HS-27A (cell line): Measurements from ENCODE around the gene CXCL9.
"Not testable (repeated sequence)": the region's sequence is repeated elsewhere in the genome, so short reads cannot be mapped to it uniquely, and the experiment has no call there.

Experiments used
- DNase-seq: peaks from one replicate; pipeline ENCODE4 v3.0.0-alpha.2; 2012; ENCODE audit warnings: low read depth, missing footprints

CXCL9 gene

DNA sequence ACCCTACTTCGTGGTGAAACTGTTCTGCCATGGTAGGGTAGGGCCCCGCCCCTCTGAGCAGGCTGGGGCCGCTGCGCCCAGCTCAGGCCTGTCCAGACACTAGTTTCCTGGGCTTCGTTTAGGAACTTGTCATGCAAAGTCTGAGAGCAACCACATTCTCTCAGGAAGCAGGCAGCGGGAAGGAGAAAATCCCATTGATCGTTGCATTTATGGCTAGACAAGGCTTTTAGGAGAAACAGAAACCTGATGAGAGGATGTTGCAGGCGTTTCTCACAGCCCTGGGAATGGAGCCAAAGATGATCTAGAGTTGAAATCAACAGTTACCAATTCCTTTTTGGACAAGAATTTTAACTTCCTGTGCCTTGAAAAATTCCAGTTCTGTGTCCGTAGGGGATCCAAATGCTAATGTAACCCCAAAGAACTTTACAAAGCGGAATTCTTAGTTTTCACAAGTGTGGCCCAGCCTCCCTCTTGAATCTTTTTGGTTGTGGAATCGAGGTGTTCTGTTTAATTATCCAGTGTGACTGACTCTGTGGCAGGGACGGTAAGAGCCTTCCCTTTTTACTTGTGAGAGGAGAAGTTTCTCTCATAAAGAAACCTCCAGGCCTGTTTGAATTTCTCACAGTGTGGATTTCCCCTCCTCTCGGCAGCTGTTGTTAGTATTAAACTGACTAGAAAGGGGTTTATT lies 4.5 kb upstream of the CXCL9 start:
- DNase-seq, result no peak

GRCh38 chr4:76011018-76011670 lies 3.8 kb upstream of the CXCL9 start:
- DNase-seq, result no peak

- no peak for DNase-seq
Measured at GRCh38 chr4:76010576-76010975, 3.3 kb upstream of the CXCL9 start.

- DNase-seq, result no peak
Measured at GRCh38 chr4:76009311-76009710, 2.0 kb upstream of the CXCL9 start.

- no peak for DNase-seq
Measured at GRCh38 chr4:76003620-76004019, 3.7 kb downstream of the CXCL9 start.

DNA sequence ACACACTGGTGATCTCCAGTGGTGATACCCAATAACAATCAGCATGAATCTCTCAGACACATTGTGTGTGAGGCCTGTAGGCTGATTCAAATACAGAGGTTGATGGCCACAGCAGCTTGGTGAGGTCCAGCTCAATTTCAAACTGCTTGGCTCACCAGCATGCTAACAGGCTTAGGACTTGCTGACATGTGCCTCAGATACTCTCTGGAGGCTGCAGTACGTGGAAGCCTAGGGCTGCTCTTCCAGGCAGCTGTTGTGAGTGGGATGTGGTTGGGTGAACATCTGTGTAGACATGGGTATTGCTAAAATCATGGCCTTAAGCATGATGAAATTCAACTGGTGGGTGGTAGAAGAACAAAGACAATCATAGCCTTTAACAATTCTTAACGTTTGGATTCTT lies 4.3 kb downstream of the CXCL9 start:
- DNase-seq, result no peak

DNA sequence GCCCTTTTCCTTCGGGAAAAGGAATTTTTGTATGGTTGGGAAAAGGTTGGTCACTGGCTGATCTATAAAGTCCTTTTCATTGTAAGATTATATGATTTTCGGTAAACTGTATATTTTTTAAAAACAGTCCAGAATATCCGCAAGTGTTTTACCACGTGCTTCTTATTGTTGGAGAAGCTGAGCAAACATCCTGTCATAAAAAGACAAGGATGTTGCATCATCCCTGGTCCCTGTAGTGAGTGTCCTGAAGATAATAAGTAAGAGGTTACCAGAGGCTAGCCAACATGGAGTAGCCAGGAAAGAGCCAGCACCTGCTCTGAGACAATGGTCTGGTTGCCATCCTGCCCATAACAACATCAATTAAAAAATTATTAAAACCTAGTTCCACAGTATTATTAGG lies 5.1 kb downstream of the CXCL9 start:
- DNase-seq, result no peak

DNA sequence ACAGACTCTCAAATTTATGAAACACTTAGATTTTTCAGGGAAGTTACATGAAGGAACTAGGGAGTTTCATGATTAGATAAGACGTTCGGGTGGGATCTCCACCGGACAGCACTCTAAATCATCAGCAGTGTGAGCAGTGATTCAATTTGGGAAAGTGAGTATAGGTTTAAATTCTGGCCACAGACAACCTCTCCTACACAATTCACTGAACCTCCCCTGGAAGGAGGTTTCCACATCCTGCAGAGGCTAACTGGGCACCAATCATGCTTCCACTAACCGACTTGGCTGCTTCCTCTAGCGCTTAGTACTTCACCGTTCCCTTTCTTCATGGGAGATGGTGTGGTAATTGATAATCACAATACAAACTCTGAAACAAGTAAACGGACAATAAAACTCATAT lies 5.6 kb downstream of the CXCL9 start:
- DNase-seq, result no peak

DNA sequence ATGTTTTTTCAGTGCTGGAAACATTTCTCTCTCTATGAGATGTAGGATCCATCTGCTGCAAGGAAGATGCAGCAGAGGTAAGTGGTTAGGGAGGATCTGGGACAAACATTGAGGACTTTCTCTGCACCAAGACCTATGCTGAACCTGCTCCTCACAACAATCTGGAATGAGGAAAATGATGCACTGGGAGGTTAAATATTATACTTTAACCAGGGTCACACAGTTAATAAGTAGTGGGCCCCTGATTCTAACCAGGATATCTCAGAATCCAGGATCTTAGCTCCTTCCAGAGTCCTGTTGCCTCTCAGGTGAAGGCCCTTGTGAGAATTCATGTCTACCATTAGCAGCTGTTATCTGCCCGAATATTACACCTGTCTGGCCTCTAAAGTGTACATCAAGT lies 7.0 kb downstream of the CXCL9 start:
- no peak for DNase-seq

DNA sequence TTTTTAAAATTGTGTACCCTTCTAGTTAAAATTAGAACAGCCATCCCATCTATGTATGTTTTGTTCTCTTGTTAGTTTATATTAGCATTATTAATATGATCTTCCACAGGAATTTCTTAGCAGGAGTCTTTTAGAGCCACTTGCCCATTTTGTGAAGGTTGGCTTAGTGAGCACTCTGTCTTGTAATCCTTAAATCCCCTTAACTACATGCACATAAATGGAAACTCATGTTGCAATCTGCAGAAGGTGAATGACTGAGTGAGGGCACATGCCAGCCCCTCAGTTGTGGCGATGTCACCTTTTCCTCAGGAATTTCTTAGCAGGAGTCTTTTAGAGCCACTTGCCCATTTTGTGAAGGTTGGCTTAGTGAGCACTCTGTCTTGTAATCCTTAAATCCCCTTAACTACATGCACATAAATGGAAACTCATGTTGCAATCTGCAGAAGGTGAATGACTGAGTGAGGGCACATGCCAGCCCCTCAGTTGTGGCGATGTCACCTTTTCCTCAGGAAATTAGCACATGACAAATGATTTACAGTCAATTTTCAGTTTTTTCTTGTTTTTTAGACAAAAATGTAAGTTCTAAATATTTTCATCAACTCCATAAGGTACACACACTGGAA lies 8.7 kb downstream of the CXCL9 start:
- not testable (repeated sequence) for DNase-seq

GRCh38 chr4:75997946-75998345 lies 9.4 kb downstream of the CXCL9 start:
- DNase-seq, result no peak

DNA sequence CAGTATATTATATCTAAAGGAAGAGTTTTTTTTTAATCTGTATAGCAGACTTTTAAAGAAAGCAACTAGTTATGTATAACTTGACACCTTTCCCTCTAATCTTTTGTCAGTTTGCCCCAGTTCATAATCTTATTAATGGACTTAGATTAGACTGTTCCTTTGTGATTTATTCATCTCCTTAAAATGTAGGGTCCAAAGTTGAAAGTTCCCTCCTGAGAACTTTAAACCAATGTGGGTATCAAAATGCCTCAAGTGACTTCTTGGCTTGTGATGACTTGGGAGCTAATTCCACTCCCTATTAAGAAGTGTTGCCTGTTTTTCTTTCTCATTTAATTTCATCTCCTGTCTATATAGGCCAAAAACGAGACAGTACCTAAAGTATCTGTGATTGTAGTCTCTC lies 10.2 kb downstream of the CXCL9 start:
- DNase-seq, result no peak

DNA sequence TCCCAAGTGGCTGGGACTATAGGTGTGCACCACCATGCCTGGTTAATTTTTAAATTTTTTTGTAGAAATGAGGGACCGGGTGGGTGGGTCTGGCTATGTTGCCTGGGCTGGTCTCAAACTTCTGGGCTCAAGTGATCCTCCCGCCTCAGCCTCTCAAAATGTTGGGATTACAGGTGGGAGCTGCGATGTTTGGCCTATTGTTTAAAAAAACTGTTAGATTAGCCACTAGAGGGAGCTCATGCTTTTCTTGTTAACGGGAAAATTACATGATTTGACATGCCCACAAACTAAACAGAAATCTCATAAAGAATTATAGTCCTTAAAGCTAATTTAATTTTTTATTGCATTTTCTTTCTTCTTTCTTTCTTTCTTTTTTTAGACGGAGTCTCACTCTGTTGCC lies 11.6 kb downstream of the CXCL9 start:
- DNase-seq, result no peak

DNA sequence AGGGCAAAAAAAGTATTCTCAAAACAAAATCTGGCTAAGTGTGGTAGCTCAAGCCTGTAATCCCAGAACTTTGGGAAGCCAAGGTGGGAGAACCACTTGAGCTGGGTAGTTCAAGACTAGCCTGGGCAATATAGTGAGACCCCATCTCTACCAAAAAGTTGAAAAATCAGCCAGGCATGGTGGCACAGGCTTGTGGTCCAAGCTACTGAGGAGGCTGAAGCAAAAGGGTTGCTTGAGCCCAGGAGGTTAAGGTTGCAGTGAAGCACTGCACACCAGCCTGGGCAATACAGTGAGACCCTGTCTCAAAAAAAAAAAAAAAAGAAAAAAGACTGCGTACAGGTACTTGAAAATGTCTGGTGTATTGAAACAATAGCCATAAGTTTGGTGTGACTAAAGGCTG lies 14.8 kb downstream of the CXCL9 start:
- no peak for DNase-seq

GRCh38 chr4:75989846-75990528 lies 17.3 kb downstream of the CXCL9 start:
- no peak for DNase-seq

- peak; percentile 27 for DNase-seq
Measured at GRCh38 chr4:75985116-75985515, 22.2 kb downstream of the CXCL9 start.

- no peak for DNase-seq
Measured at GRCh38 chr4:75980576-75980975, 26.7 kb downstream of the CXCL9 start.

DNA sequence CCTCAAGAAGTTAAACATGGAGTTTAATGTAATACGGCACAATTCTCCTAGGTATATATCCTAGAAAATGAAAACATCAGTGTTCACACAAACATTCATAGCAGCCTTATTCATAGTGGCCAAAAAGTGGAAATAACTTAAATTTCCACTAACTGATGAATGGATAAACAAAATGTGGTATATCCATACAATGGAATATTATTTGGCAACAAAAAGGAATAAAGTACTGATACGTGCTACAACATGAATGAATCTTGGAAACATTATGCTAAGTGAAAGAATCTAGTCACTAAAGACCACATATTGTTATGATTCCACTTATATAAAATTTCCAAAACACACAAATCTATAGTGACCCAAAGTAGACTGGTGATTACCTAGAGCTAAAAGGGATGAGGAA lies 31.1 kb downstream of the CXCL9 start:
- no peak for DNase-seq

- DNase-seq, result no peak
Measured at GRCh38 chr4:75973766-75974165, 33.5 kb downstream of the CXCL9 start.

GRCh38 chr4:75968084-75968483 lies 39.2 kb downstream of the CXCL9 start:
- DNase-seq, result no peak

- DNase-seq, result no peak
Measured at GRCh38 chr4:75963558-75963957, 43.8 kb downstream of the CXCL9 start.

GRCh38 chr4:75962072-75962471 lies 45.2 kb downstream of the CXCL9 start:
- DNase-seq, result not testable (repeated sequence)

DNA sequence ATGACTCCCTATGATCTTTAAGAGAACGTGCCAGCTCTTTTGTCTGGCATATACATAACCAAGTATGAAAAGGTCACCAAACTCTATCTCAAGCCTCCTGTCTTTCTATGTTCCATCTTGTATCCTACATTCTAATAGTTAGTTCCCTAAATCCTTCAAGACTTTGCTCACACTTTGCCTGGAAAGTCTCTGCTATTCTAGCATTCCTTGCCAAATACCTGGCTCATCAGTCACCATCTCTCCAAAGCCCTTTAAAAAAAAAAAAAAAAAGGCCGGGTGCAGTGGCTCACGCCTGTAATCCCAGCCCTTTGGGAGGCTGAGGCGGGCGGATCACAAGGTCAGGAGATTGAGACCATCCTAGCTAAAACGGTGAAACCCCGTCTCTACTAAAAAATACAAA lies 48.8 kb downstream of the CXCL9 start:
- DNase-seq, result not testable (repeated sequence)
